ENCODE results near the gene NFIB. TPM values are rescaled to one million over a fixed set of nuclear protein-coding genes. Genes with fewer than 3 reads are reported as not detected.
A peak's percentile ranks its signal among the peaks of the same experiment; 100 is the strongest.

Gene NFIB
- total RNA-seq, 1 donor from 2014 or later: 66.3 TPM

DNA sequence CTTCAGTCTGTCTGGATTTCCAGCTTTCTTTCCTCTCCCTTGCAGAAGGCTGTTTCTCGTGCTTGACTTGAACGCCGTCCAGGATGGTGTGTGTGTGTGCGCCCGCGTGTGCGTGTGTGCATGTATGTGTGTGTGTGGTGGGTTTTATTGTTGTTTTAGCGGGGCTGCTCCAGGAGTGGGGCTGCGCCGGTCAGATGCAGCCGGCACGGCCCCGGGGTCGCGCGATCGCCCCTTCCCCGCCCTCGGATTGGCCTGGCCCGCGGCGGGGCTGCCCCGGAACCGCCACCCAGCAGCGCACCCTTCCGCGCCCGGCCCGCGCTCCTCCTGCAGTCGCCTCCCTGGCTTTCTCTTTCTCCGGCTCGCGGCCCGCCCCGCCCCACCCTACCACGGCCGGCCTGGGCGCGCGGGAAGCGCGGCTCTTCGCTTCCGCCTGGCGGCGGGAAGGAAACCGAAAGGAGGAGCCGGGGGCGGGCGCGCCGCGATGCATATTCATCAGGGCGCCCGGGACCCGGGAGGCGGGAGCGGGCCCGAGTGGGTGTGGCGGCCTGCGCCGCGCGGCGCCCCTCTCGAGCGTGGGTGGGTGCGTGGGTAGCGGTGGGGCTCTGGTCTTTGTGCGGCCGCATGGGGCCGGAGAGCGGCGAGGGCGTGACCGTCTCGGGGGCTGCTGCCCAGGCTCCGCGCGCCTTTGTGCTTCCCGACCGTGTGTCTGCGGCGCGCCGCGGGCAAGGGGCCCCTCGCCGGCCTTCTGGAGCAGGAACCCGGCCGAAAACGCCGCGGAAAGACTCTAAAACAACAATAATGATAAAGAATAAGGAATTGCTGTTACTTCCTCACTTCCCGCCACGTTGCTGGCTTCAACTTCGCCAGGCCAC is 8.5 kb upstream of the NFIB start:
- TF ChIP-seq CTCF (IDR thresholded peaks at IDR 0.05): peak; percentile 83
- peaks cover 61% of the 10 kb centered on the region for H3K4me1 Mint-ChIP-seq (ENCODE audit: low read depth)
- DNase-seq (ENCODE audit: low spot score): peak; percentile 95
- peak overlapping the region; percentile 85 for H3K4me3 Mint-ChIP-seq (ENCODE audit: unreplicated experiment)
- H3K27ac Mint-ChIP-seq (ENCODE audit: unreplicated experiment): peak overlapping the region; percentile 91
- H3K27me3 Mint-ChIP-seq (ENCODE audit: low read depth): no peaks in the 10 kb centered on the region
- H3K9me3 Mint-ChIP-seq (ENCODE audit: low read depth): no peaks in the 10 kb centered on the region
- no peaks in the 10 kb centered on the region for H3K36me3 Mint-ChIP-seq (ENCODE audit: low read depth)

- TF ChIP-seq CTCF (IDR thresholded peaks at IDR 0.05): no peak
- no peaks in the 10 kb centered on the region for H3K36me3 Mint-ChIP-seq (ENCODE audit: low read depth)
- H3K4me3 Mint-ChIP-seq (ENCODE audit: unreplicated experiment): peak overlapping the region; percentile 85
- H3K4me1 Mint-ChIP-seq (ENCODE audit: low read depth): peaks cover 63% of the 10 kb centered on the region
- H3K9me3 Mint-ChIP-seq (ENCODE audit: low read depth): no peaks in the 10 kb centered on the region
- H3K27ac Mint-ChIP-seq (ENCODE audit: unreplicated experiment): peak overlapping the region; percentile 91
- H3K27me3 Mint-ChIP-seq (ENCODE audit: low read depth): no peaks in the 10 kb centered on the region
- DNase-seq (ENCODE audit: low spot score): no peak
Observed at GRCh38 chr9:14321517-14322130, 7.7 kb upstream of the NFIB start.

DNA sequence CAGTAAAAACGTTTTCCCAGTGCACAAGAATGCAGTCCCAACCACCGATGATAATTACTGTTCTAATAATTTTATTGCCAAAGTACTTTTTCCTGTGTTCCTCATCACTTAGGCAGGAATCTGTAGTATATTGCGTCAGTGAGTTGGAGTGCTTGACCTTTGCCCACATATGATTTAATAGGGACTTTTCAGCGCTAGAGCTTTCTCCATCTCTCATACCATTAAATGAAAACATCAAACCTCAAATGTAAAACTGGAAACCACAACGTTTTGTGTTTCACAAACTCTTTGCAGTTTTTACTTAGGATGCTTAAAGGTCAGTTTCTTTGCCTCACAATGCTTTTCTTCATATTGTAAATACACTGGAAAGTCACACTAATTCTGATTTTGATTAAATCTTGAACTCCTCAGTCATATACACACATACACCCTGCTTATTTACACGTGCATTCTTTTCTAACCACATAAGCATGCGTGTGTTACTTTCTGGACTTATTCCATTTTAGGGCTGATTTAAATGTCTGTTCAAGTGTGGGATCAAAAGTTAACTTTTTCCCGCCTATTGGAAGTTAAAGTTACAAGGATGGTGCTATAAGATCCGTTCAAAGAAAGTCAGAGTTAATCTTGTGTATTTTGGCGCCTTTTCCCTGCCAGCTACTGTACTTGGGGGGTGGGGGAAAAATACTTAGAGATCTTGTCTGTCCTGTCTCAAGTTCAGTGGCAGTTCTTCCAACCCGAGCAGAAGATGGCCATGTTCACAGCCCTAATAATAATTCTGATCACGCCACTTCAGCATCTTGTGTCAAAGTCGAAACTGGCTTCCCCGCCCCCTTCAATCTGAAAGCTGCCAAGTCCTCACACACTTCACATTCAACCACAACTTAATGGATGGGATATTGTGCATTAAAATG is 6.6 kb upstream of the NFIB start:
- H3K27me3 Mint-ChIP-seq (ENCODE audit: low read depth): no peaks in the 10 kb centered on the region
- H3K36me3 Mint-ChIP-seq (ENCODE audit: low read depth): no peaks in the 10 kb centered on the region
- H3K27ac Mint-ChIP-seq (ENCODE audit: unreplicated experiment): peak overlapping the region; percentile 91
- H3K4me3 Mint-ChIP-seq (ENCODE audit: unreplicated experiment): peak overlapping the region; percentile 85
- peaks cover 65% of the 10 kb centered on the region for H3K4me1 Mint-ChIP-seq (ENCODE audit: low read depth)
- no peaks in the 10 kb centered on the region for H3K9me3 Mint-ChIP-seq (ENCODE audit: low read depth)
- TF ChIP-seq CTCF (IDR thresholded peaks at IDR 0.05): no peak
- no peak for DNase-seq (ENCODE audit: low spot score)

- no peaks in the 10 kb centered on the region for H3K36me3 Mint-ChIP-seq (ENCODE audit: low read depth)
- H3K9me3 Mint-ChIP-seq (ENCODE audit: low read depth): no peaks in the 10 kb centered on the region
- DNase-seq (ENCODE audit: low spot score): no peak
- peaks cover 65% of the 10 kb centered on the region for H3K4me1 Mint-ChIP-seq (ENCODE audit: low read depth)
- H3K4me3 Mint-ChIP-seq (ENCODE audit: unreplicated experiment): no peak overlapping the region
- no peak for TF ChIP-seq CTCF (IDR thresholded peaks at IDR 0.05)
- peak overlapping the region; percentile 10 for H3K27ac Mint-ChIP-seq (ENCODE audit: unreplicated experiment)
- H3K27me3 Mint-ChIP-seq (ENCODE audit: low read depth): no peaks in the 10 kb centered on the region
Observed at GRCh38 chr9:14318934-14319580, 5.1 kb upstream of the NFIB start.
